Endometrial microvascular endothelial cells (primary cell): ENCODE measurements around the gene RASD2. TPM values are rescaled to one million over a fixed set of nuclear protein-coding genes. Genes with fewer than 3 reads are reported as not detected.
"Not testable (repeated sequence)": the region's sequence is repeated elsewhere in the genome, so short reads cannot be mapped to it uniquely, and the experiment has no call there.

Source experiments
- in situ Hi-C: cut with HindIII; loops from 2 replicates; pipeline ENCODE4 v1.10.0; 2017; ENCODE audit warnings: low sequenced_read_pairs, low pct_unique_long_range_greater_than_20kb; ENCODE audit errors: inconsistent ontology term
- total RNA-seq: library from RNA; depleted of rRNA; stranded (reverse); fragments of >200 nt; gene quantifications from one replicate; pipeline ENCODE4 v1.2.3, GENCODE V29; 2015; ENCODE audit errors: inconsistent ontology term

Gene RASD2
- total RNA-seq = not detected

- in situ Hi-C loops = no loop called here
These were observed at the start of gene RASD2 for GRCh38 chr22:35540595-35541253. Gene RASD2 (plus strand): TSS chr22:35540831. CDS start chr22:35546810, 5,979 bp downstream.

- in situ Hi-C loops = not testable (repeated sequence)
These were observed 49.3 kb upstream of the RASD2 start for GRCh38 chr22:35491061-35491907.

- in situ Hi-C loops = no loop called here
These were observed 48.7 kb upstream of the RASD2 start for GRCh38 chr22:35491908-35492380.

GRCh38 chr22:35493074-35493473 is 47.6 kb upstream of the RASD2 start:
- in situ Hi-C loops = no loop called here

- in situ Hi-C loops = not testable (repeated sequence)
These were observed 44.9 kb upstream of the RASD2 start for GRCh38 chr22:35495711-35496110.

- in situ Hi-C loops = no loop called here
These were observed 43.8 kb upstream of the RASD2 start for GRCh38 chr22:35496768-35497312.

- in situ Hi-C loops = no loop called here
These were observed 42.4 kb upstream of the RASD2 start for GRCh38 chr22:35498026-35498800.

- in situ Hi-C loops = no loop called here
These were observed 37.8 kb upstream of the RASD2 start for GRCh38 chr22:35502836-35503235.

- in situ Hi-C loops = no loop called here
These were observed 35.0 kb upstream of the RASD2 start for GRCh38 chr22:35505399-35506258.

- in situ Hi-C loops = no loop called here
These were observed 34.4 kb upstream of the RASD2 start for GRCh38 chr22:35506259-35506570.

GRCh38 chr22:35507851-35508250 is 32.8 kb upstream of the RASD2 start:
- in situ Hi-C loops = not testable (repeated sequence)

- in situ Hi-C loops = no loop called here
These were observed 31.2 kb upstream of the RASD2 start for GRCh38 chr22:35509451-35509850.

- in situ Hi-C loops = no loop called here
These were observed 30.7 kb upstream of the RASD2 start for GRCh38 chr22:35509960-35510359.

GRCh38 chr22:35510481-35510934 is 30.1 kb upstream of the RASD2 start:
- in situ Hi-C loops = no loop called here

GRCh38 chr22:35510951-35511350 is 29.7 kb upstream of the RASD2 start:
- in situ Hi-C loops = no loop called here

GRCh38 chr22:35514366-35514765 is 26.3 kb upstream of the RASD2 start:
- in situ Hi-C loops = no loop called here

GRCh38 chr22:35515952-35516351 is 24.7 kb upstream of the RASD2 start:
- in situ Hi-C loops = not testable (repeated sequence)

GRCh38 chr22:35516723-35517122 is 23.9 kb upstream of the RASD2 start:
- in situ Hi-C loops = no loop called here
